GM18508 (cell line): ENCODE results near the gene GRHL1.
"Not testable (repeated sequence)": the region's sequence is repeated elsewhere in the genome, so short reads cannot be mapped to it uniquely, and the experiment has no call there.

ENCODE experiments used
- ATAC-seq: cut with Tn5 transposase; IDR thresholded peaks from one replicate; pipeline ENCODE4 v1.9.1; 2021; ENCODE audit warnings: moderate number of reproducible peaks; ENCODE audit not compliant: insufficient read depth, unreplicated experiment

The GRHL1 gene

DNA sequence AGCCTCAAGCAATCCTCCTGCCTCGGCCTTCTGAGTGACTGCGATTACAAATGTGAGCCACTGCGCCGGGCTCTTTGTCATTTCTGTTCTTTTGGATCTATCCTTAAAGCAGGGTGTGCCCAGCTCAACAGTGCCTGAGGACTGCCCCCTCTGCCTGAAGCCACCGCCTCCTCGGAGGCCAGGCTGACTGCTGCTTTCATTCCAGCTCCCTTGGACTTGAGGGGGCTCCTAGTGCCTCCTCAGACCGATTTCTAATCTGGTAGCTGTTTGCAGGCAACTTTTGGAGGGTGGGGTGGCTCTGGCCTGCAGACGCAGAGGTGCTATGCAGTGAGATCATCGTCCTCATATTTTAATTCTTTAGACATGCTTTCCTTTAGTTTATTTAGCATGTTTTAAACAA, 55.9 kb downstream of the GRHL1 start:
- no peak for ATAC-seq

DNA sequence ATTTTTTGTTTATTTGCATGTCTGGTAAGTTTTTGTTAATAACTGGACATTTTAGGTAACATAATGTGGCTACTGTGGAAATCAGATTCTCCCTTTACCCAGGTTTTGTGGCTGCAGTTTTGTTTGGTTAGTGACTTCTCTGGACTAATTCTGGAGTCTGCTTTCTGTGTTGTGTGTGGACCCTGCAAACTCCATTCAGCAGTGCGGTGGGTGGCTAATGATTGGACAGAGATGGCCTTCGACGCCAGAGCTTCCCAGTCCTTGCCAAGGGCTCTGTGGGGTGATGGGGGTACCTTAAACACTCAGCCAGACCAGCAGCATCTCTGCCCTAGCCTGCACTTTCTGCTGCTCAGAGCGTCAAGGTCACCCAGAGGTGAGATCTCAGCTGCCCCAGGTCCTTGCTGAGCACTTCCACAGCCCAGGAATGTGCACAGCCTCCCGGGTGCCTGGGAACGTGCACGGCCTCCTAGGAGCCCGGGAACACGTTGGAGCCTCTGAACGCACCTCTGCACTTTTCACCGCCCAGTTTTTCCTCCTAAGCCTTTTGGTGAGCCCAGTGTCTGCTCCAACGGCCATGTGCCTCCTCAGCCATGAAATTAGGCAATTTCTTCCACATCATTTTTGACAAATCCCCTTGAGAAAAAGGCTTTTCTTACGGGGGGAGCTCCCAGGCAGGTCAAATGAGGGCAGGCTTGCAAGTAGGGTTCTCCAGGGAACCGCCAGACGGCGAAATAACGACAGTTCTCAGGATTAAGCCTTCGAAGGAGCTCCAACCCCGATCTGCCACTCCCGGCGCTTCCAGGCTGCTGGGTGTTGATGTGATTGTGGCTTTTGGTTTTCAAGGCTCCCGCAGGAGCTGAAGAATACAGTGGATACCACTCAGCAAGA, 56.7 kb downstream of the GRHL1 start:
- no peak for ATAC-seq

DNA sequence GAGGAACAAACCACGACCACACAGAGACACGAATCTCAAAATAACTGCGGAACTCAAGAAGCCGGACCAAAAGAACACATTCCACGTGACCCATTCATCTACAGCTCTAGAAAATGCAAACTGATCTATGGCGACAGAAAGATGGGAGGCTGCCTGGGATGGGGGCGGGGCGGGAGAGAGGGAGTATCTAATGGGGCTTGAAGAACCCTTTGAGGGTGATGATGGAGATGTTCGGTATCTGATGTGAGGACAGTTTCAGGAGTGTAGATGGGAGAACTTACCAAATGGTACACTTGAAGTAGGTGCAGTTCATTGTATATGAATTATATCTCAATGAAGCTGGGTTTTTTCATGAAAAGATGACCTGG, 57.3 kb downstream of the GRHL1 start:
- no peak for ATAC-seq

DNA sequence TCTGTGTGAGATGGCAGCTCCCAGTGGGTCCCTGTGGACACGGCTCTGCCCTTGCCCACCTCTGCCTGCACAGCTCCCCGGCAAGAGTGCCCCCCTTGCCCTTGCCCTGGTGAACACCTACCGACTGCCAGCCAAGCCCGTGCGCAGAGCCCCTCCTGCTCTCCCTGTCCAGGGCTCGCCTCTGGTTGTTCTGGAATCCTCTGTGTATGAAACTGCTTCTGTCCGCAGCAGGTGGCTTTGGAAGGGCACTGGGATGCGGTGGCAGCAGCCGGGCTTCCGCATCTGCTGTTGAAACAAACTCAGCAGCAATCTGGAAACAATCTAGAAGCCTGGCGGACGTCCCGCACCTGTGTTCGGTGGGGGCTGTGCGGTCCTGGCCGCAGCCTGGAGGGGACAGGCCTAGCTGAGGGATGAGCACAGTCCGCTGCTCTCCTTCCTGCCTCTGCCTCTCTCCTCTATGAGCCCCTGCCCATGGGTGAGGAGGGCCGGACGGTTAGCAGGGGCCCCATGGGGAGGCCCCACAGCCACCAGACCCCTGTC, 57.8 kb downstream of the GRHL1 start:
- no peak for ATAC-seq

DNA sequence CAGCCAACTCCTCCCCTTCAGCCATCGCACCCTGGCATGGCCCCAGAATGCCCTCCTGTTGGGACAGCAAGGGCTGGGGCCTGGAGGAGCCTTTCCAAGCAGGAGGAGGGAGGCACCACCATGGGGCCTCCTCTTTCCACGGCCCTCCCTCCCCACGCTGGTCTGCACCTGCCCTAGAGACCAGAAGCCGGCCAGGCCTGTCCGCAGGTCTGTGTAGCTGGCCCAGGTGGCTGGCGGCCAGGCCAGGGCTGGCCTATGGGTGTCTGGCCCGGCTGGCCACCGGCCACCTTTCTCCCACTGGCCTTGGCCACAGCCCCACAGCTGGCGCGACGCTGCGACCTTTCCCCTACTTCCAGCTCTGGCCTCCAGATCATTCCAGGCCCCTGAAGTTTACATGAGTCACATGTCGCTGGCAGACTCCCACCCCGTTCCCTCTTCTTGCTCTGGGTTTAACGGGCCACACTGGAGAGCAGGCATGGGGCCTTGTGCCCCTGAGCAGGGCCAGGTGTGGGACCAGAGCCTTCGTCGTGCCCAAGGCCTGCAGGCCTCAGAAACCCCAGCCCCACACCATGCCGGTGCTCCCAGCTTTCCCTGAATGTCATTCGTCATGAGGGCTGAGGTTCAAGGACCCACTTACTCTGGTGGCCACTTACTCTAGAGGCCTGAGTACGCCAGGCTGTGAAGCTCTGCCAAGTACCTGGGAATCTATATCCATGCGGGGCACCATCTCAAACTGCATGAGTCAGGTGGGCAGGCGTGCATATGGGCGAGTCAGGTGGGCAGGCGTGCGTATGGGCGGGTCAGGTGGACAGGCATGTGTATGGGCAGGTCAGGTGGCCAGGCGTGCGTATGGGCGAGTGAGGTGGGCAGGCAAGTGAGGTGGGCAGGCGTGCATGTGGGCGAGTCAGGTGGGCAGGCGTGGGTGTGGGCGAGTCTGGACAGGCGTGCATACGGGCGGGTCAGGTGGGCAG, 58.6 kb downstream of the GRHL1 start:
- no peak for ATAC-seq

DNA sequence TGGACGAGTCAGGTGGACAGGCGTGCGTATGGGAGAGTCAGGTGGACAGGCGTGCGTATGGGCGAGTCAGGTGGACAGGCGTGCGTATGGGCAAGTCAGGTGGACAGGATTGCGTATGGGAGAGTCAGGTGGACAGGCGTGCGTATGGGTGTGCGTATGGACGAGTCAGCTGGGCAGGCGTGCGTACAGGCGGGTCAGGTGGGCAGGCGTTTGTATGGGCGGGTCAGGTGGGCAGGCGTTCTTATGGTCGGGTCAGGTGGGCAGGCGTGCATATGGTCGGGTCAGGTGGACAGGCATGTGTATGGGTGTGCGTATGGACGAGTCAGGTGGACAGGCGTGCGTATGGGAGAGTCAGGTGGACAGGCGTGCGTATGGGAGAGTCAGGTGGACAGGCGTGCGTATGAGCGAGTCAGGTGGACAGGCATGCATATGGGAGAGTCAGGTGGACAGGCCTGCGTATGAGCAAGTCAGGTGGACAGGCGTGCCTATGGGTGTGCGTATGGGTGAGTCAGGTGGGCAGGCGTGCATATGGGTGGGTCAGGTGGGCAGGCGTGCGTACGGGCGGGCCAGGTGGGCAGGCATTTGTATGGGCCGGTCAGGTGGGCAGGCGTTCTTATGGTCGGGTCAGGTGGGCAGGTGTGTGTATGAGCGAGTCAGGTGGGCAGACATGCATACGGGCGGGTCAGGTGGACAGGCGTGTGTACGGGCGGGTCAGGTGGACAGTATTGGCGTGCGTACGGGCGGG, 59.5 kb downstream of the GRHL1 start:
- ATAC-seq: not testable (repeated sequence)

DNA sequence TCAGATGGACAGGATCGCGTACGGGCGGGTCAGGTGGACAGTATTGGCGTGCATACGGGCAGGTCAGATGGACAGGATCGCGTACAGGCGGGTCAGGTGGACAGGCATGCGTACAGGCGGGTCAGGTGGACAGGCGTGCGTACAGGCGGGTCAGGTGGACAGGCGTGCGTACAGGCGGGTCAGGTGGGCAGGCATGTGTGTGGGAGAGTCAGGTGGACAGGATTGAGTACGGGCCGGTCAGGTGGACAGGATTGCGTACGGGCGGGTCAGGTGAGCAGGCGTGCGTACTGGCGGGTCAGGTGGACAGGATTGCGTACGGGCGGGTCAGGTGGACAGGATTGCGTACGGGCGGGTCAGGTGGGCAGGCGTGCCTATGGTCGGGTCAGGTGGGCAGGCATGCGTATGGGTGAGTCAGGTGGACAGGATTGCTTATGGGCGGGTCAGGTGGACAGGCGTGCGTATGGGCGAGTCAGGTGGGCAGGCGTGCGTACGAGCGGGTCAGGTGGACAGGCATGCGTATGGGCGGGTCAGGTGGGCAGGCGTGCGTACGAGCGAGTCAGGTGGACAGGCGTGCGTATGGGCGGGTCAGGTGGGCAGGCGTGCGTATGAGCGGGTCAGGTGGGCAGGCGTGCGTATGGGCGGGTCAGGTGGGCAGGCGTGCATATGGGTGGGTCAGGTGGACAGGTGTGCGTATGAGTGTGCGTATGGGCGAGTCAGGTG, 60.3 kb downstream of the GRHL1 start:
- not testable (repeated sequence) for ATAC-seq

DNA sequence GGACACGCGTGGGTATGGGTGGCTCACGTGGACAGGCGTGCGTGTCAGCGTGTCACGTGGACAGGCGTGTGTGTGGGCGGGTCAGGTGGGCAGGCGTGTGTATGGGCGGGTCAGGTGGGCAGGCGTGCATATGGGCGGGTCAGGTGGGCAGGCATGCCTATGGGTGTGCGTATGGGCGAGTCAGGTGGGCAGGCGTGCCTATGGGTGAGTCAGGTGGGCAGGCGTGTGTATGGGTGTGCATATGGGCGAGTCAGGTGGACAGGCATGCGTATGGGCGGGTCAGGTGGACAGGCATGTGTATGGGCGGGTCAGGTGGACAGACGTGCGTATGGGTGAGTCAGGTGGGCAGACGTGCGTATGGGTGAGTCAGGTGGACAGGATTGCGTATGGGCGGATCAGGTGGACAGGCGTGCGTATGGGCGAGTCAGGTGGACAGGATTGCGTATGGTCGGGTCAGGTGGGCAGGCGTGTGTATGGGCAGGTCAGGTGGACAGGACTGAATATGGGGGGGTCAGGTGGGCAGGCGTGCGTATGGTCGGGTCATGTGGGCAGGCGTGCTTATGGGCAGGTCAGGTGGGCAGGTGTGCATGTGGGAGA, 61.0 kb downstream of the GRHL1 start:
- not testable (repeated sequence) for ATAC-seq

DNA sequence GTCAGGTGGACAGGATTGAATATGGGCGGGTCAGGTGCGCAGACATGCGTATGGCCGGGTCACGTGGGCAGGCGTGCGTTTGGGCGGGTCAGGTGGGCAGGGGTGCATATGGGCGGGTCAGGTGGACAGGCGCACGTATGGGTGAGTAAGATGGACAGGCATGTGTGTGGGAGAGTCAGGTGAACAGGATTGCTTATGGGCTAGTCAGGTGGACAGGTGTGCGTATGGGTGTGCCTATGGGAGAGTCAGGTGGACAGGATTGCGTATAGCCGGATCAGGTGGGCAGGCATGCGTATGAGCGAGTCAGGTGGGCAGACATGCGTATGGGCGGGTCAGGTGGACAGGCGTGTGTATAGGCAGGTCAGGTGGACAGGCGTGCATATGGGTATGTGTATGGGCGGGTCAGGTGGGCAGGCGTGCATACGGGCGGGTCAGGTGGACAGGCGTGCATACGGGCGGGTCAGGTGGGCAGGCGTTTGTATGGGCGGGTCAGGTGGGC, 61.5 kb downstream of the GRHL1 start:
- ATAC-seq: no peak

DNA sequence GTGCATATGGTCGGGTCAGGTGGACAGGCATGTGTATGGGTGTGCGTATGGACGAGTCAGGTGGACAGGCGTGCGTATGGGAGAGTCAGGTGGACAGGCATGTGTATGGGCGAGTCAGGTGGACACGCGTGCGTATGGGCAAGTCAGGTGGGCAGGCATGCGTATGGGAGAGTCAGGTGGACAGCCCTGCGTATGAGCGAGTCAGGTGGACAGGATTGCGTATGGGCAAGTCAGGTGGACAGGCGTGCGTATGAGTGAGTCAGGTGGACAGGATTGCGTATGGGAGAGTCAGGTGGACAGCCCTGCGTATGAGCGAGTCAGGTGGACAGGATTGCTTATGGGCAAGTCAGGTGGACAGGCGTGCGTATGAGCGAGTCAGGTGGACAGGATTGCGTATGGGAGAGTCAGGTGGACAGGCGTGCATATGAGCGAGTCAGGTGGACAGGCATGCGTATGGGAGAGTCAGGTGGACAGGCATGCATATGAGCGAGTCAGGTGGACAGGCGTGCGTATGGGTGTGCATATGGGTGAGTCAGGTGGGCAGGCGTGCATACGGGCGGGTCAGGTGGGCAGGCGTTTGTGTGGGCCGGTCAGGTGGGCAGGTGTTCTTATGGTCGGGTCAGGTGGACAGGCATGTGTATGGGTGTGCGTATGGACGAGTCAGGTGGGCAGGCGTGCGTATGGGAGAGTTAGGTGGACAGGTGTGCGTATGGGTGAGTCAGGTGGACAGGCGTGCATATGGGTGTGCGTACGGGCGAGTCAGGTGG, 62.3 kb downstream of the GRHL1 start:
- ATAC-seq: not testable (repeated sequence)

DNA sequence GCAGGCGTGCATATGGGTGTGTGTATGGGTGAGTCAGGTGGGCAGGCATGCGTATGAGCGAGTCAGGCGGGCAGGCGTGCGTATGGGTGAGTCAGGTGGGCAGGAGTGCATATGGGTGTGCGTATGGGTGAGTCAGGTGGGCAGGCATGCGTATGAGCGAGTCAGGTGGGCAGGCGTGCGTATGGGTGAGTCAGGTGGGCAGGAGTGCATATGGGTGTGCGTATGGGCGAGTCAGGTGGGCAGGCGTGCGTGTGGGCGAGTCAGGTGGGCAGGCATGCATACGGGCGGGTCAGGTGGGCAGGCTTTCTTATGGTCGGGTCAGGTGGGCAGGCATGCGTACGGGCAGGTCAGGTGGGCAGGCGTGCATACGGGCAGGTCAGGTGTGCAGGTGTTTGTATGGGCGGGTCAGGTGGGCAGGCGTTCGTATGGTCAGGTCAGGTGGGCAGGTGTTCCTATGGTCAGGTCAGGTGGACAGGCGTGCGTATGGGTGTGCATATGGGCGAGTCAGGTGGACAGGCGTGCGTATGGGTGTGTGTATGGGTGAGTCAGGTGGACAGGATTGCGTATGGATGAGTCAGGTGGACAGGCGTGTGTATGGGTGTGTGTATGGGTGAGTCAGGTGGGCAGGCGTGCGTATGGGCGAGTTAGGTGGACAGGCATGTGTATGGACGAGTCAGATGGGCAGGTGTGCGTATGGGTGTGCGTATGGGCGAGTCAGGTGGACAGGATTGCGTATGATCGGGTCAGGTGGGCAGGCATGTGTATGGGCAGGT, 63.1 kb downstream of the GRHL1 start:
- ATAC-seq: no peak

DNA sequence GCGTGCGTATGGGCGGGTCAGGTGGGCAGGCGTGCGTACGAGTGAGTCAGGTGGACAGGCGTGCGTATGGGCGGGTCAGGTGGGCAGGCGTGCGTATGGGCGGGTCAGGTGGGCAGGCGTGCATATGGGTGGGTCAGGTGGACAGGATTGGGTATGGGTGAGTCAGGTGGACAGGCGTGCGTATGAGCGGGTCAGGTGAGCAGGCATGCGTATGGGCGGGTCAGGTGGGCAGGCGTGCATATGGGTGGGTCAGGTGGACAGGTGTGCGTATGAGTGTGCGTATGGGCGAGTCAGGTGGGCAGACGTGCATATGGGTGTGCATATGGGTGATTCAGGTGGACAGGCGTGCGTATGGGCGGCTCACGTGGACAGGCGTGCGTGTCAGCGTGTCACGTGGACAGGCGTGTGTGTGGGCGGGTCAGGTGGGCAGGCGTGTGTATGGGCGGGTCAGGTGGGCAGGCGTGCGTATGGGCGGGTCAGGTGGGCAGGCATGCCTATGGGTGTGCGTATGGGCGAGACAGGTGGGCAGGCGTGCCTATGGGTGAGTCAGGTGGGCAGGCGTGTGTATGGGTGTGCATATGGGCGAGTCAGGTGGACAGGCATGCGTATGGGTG, 64.0 kb downstream of the GRHL1 start:
- ATAC-seq: not testable (repeated sequence)

DNA sequence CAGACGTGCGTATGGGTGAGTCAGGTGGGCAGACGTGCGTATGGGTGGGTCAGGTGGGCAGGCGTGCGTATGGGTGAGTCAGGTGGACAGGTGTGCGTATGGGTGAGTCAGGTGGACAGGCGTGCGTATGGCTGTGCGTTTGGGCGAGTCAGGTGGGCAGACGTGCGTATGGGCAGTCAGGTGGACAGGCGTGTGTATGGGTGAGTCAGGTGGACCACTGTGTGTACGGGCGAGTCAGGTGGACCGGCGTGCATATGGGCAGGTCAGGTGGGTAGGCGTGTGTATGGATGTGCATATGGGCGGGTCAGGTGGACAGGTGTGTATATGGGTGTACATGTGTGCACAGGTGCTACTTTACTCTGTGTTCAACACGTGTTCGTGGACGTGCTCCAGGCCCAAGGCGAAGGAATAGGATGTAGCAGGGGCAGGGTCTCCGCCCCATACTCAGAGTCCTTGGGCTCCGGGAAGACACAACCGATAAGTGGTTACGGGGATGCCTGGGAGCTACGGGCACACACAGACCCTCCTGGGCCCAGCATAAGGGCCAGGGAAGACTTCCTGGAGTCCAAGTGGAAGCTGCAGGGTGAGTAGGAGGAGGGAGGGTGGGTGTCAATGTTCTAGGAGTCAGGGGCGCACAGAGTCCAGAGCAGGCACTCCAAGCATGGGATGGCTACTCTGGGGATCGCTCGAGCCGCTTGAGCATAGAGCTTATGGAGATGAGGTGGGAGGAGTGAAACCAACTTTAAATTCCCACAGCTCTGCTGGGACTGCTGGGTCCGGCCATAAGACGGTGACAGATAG, 64.7 kb downstream of the GRHL1 start:
- ATAC-seq: no peak

DNA sequence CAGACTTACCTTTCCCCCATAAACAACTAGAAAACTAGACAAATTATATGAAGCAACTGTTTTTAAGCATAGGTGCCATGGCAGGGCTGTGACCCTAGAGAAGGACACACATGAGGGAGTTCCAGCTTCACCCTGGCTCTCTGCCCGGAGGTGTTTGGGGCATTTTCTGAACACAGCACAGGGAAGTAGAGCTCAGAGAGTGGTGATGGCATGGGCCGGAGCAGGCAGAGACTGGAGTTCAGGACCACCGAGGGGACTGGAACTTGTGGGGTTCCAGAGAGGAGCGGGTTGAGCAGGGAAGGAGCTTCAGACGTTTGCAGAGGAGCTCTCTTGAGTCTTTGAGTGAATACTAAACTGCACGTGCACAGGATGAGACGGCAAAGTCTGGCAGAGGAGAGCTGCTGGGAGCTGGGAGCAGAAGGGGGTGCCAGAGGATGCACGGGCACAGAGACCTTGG, 65.3 kb downstream of the GRHL1 start:
- ATAC-seq: no peak

DNA sequence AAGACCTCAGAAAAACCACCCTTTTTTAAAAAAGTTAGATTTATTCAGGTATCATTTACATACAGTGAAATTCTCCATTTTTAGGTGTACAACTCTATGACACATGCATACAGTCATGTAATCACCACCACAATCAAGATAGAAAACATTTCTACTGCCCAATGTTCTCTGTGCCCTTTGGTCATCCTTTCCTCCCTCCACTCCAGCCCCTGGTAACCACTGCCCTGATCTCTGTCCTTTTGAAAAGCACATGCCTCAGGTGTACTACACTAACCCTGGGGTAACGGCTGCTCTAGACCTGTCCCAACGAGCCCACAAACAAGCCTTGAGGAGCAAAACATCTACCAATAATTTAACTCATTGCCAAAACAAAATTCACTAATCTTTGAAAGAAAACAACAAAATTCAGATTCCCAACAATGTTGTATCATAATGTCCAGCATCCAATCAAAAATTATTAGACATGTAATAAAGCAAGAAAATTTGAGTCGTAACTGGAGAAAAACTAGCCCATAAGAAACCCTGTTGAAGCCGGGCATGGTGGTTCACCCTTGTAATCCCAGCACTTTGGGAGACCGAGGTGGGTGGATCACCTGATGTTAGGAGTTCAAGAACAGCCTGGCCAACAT, 65.9 kb downstream of the GRHL1 start:
- no peak for ATAC-seq

DNA sequence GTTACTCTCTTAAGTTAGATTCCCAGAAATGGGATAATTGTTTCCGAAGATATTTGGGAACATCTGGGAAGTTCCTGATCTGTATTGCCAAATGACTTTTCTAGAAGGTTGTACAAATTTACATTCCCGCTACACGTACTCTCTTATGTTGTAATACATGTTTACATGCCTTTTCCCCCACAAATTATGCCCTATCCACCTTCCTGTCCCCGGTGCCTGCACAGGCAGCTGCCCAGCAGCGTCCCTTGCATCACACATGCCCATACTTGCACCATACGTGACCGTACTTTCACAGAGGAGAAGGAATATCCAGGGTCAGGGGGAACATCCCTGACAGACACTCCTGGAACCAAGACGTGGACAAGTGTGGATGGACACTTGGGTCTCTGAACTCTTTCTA, 67.7 kb downstream of the GRHL1 start:
- no peak for ATAC-seq
